ENCODE data around the gene RAD18. TPM values are rescaled to one million over a fixed set of nuclear protein-coding genes. Genes with fewer than 3 reads are reported as not detected.

The RAD18 gene
- total RNA-seq, 1 donor from 2014 or later, result 3.8 TPM

DNA sequence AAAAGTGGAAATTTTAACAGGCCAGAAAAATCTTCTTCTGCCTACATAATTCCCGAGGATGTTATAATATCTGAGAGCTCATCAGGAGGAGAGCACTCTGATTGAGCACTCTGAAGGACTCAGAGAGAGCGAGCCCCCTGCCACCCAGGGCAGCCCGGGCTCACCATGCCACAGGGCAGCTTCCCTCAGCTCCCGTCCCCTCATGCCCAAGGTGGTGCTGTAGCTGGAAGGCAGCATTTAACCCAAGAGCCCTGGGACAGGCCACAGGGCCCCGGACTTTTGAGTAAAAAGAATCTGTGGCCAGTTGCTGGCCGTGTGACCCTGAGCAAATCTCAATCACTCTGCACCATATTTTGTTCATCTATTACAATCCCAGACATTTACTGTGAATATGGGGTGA, 23.5 kb upstream of the RAD18 start:
- ATAC-seq, result no peak
- no peak for DNase-seq (ENCODE audit: low spot score)

DNA sequence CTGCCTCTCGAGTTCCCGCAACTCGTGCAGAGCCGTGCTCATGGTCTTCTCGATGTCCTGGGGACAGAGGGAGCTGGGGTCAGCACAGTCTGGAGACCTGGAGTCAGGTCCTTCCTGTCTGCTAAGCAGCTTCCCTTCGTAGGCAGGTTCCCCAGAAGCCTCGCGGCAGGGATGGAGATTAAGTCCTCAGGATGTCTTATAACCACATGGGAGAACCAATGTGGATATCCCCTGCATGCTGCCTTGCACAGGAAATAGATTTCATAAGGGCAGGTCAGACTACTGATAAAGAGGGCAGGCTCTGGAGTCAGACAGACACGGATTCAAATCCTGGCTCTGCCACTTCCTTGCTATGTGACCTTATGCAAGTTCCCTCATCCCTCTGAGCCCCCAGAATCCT, 22.6 kb upstream of the RAD18 start:
- DNase-seq (ENCODE audit: low spot score) (no peak), ATAC-seq (no peak)

DNA sequence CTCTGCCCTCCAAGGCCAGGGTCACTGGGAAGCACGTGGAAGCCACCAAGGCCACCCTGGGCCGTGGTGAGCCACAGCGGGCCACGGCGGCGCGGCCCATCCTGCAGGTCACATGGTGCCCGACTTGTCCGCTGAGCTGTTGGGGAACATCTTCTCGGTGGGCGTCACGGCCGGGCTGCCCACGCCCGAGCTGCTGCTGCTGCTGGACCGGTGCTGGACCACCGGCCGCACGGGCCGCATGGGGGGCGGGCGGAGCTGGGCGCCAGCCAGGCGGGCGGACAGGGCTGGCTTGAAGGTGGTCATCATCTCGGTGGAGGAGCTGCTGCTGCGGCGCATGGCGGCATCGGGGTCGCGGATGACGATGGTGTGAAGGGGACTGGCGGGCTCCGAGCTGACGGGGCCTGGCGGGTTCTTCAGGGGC, 22.1 kb upstream of the RAD18 start:
- ATAC-seq (no peak), DNase-seq (ENCODE audit: low spot score) (no peak)

- ATAC-seq (no peak), DNase-seq (ENCODE audit: low spot score) (no peak)
These were observed 21.3 kb upstream of the RAD18 start for GRCh38 chr3:8984526-8984925.

GRCh38 chr3:8984081-8984480, 20.8 kb upstream of the RAD18 start:
- DNase-seq (ENCODE audit: low spot score) (no peak), ATAC-seq (no peak)

- ATAC-seq (no peak), DNase-seq (ENCODE audit: low spot score) (no peak)
These were observed 20.3 kb upstream of the RAD18 start for GRCh38 chr3:8983591-8983990.

- no peak for DNase-seq (ENCODE audit: low spot score)
- ATAC-seq, result no peak
These were observed 19.8 kb upstream of the RAD18 start for GRCh38 chr3:8983026-8983425.

DNA sequence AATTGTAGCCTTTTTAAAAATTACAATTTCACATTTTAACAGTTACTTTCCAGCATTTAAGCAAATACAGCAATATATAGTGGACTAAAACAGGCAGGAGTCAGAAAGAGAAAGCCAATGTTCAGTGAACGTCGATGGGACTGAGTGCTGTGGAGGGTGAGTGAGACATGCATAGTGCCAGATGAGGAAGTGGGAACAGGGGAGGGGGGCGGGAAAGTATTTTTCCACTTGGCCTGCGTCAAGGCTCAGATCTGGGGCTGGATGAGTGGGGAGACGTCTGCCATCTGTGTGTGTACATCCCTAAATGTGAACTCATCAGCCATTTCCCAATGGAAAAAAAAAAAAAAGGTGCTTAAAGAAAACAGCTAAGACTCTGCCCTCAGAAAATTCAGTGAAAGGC, 19.2 kb upstream of the RAD18 start:
- no peak for ATAC-seq
- DNase-seq (ENCODE audit: low spot score), result no peak

GRCh38 chr3:8981700-8982099, 18.4 kb upstream of the RAD18 start:
- peak; percentile 61 for ATAC-seq

DNA sequence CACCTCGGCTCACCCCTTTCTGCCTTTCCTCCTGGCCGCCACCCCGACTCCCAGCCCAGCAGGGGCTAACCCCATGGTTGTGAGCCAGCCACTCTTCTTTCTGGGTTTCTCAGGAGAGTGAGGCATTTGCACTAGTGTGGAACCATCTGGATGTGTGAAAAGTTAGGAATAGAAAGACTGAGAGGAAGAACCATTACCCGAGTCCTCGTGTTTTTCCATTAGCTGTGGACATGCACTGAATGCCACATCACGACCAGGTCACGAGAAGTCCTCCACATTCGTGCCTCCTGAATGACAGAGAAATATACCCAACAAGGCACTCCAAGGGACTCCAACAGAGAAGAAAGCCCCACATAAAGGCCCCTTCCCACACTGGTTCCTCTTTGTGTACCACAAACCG, 18.0 kb upstream of the RAD18 start:
- DNase-seq (ENCODE audit: low spot score) (no peak), ATAC-seq (peak; percentile 13)

More at GRCh38 chr3:8981700-8982099, 18.4 kb upstream of the RAD18 start:
- DNase-seq (ENCODE audit: low spot score), result no peak

GRCh38 chr3:8980756-8981257, 17.5 kb upstream of the RAD18 start:
- ATAC-seq, result peak; percentile 77
- no peak for DNase-seq (ENCODE audit: low spot score)

DNA sequence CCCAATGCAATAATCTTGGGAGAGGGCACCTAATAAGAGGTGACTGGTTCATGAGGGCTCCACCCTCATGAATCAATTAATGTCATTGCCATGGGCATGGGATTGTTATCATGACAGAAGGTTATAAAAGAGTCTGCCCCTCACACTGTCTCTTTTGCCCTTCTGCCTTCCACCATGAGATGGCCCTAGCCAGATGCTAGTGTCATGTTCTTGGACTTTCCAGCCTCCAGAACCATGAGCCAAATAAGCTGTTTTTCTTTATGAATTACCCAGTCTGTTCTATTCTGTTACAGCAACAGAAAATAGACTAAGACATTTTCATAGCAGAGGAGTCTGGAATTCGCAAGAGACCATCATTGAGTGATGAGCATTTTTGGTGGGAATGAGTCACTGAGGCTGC, 16.0 kb upstream of the RAD18 start:
- DNase-seq (ENCODE audit: low spot score) (no peak), ATAC-seq (no peak)

DNA sequence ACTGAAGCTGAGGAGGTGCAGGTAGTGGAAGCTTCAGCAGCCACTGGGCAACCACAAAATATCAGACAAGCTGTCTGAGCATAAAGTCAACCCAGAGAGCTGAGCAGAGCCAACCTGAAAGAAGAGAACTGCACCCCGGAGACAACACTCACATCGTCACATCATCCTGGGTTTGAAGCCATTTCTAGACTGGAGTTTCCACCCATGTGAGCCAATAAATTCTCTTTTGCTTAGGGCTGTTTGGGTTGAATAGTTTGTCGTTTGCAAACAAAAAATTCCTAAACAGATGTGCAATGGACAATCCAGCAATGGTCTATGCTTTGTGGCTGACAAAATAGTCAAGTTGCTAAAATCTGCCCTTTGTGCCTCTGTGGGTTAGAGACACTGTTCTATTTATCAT, 15.3 kb upstream of the RAD18 start:
- no peak for ATAC-seq
- DNase-seq (ENCODE audit: low spot score), result no peak

DNA sequence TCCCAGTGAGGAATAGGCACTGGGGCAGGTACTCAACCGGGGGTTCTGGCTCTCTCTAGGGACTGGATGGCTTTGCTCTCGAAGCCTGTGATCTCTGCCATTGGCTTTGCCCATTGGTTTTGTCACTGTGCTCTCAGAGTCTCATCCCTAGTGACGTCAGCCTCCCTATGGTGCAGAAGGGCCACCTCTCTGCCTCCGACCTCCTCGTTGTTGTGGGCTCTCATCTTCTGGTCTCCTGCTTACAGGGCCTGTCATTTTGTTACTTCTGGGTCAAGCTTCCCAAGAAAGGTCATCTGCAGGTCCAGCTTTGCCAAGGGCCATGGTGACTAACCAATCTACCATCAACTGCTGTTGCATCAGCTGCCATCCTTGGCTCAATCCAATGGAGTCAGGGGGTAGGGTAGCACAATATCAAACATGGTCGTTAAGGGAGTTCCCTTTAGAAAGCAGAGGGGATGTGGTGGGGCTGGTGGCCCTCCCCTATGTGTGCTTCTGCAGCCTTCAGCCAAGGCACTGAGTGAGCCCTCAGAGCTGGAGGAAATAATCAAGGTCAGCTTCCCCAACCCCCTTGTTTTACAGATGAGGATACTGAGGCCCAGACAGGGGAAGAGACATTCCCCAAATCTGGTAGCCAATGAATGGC, 13.4 kb upstream of the RAD18 start:
- ATAC-seq, result no peak

DNA sequence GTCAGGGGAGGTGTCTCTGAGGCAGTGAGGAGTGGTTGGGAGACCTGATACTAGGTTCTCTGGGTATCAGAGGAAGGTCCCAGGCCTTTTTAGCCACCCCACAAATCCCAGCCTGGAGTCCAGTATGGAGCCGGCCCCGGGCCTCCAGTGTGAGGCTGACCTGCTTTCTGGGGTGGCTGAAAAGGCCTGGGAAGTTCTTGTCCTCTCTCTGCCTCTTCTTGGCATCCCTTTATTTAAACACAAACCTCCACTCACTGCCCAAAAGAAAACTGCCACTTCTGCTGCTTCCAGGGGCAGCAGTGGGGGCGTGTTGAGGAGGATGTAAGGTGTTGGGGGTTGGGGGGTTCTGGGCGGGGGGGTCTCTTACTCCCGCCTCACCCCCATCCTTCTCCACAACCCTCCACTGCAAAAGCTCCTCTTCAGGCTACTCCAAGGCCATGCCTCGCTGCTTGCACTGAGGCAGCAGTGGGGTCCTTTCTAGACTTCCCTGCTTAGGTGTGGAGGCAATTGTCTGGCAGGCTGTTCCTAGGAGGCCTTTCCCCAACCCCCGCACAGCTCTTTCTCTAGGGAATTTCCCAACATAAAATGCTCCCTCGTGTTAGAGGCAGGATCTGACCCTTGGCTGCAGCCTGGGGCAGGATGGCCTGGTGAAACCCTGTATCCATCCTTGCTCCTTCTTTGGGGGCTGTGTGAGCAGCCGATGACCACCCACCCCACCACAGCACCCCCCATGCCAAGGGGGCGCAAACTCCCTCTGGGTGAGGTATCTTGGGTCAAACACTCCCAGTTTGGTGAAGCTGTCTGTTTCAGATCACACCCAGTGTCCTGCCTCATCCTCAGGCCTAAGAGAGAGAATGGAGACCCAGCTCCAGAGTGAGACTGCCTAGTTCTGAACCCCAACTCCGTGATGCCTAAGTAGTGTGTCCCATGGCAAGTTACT, 12.1 kb upstream of the RAD18 start:
- no peak for DNase-seq (ENCODE audit: low spot score)
- no peak for ATAC-seq

More for the DNA sequence above, 13.4 kb upstream of the RAD18 start:
- DNase-seq (ENCODE audit: low spot score), result no peak

- no peak for ATAC-seq
- no peak for DNase-seq (ENCODE audit: low spot score)
These were observed 11.2 kb upstream of the RAD18 start for GRCh38 chr3:8974458-8974857.

DNA sequence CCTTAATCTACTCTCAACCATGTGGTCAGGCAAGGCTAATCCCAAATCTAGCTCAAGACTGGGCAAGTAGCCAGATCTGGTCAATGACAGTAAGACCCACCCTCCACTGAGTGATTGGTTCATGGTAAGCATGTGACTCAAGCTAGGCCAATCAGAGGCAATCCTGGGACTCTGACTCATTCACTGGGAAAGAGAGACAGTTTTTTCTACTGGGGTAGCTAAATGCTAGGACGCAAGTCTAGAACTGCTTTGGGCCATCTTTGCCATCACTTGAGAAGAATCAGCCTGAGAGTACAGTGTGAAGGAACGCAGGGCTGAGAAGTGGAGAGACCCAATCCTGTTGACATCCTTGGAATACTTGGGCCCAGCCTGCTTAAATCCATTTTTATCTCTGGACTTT, 9.4 kb upstream of the RAD18 start:
- DNase-seq (ENCODE audit: low spot score) (no peak), ATAC-seq (no peak)

DNA sequence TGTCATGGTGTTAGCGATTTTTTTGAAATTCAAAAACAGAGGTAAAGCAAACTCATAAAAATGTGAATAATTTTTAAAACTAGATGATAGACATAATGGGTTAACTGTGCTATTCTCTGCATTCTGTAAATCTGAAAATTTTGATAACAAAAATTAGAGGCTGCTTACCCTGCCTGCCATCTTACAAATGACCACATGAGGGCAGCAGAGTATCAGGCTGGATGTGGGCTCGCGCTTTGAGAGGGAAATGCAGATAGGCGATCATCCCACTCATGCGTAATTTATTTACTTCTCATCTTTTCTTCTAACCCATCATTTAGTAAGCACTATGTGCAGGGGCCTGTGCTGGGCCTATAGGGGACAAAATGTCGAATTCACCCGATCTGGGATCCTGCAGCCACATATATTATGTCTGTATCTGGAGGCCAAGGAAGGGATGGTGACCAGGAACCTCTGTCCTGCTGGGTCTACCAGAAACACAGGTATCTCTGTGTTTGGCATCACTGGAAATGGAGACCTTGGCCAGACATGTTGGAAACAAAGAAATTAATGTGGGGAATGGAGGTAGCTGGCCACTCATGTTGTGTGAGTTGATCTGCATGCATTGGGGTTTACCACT, 7.8 kb upstream of the RAD18 start:
- ATAC-seq (peak; percentile 92), DNase-seq (ENCODE audit: low spot score) (no peak)

- ATAC-seq (no peak), DNase-seq (ENCODE audit: low spot score) (no peak)
These were observed 6.0 kb upstream of the RAD18 start for GRCh38 chr3:8969241-8969640.

DNA sequence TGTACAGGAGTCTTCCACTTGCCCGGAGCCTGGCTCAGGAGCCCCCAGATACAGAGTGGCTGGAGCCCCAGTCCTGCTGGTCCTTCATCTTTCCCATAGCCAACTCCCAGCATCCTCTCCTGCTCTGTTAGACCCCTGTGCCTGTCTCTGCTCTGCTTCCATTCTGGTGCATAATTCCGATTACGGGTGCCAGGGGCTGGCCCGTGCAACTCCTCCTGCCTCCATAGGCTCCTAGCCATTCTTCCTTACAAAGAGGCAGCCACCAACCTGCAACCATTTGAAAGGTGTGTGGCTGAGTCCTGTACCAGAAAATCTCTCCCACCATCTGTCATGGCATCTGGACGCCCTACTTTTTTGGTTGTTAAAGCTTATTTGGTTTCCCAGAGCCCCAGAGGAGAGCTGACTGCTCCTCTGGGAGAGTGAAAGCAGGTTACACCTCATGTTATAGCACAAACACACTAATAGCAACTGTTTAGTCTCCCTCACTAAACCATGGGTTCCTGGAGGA, 5.2 kb upstream of the RAD18 start:
- no peak for DNase-seq (ENCODE audit: low spot score)

GRCh38 chr3:8967553-8967952, 4.3 kb upstream of the RAD18 start:
- ATAC-seq, result no peak
- no peak for DNase-seq (ENCODE audit: low spot score)

More for the DNA sequence above, 5.2 kb upstream of the RAD18 start:
- ATAC-seq, result no peak
